HepG2 (cell line): ENCODE measurements around the gene M1AP. TPM values are rescaled to one million over a fixed set of nuclear protein-coding genes. Genes with fewer than 3 reads are reported as not detected.

ENCODE experiments used
- ATAC-seq: fragments of 200-7000 bp; cut with Tn5 transposase; 3 replicates; pipeline ENCODE4 v1.9.1; 2020; ENCODE audit warnings: mild to moderate bottlenecking, moderate library complexity
- BruUV-seq: library from RNA; stranded (reverse); fragments of 400-500 nt; replicated peaks from 2 replicates; lab custom pipeline; 2021; lab: Mats Ljungman, UMichigan
- CTCF ChIA-PET: fragments of 300-600 bp; formaldehyde crosslinking; extraction: SDS; loops from one replicate; lab custom pipeline; 2021; ENCODE audit warnings: low total read pairs, inconsistent platforms, low intra/inter-chr PET ratio; lab: Yijun Ruan, JAX
- POLR2A ChIA-PET: fragments of 350-600 bp; sonication (Branson Sonifier 250); formaldehyde crosslinking; loops from one replicate; lab custom pipeline; 2020; ENCODE audit warnings: antibody characterized with exemption, inconsistent platforms; lab: Yijun Ruan, JAX
- DNase-seq: peaks from one replicate; pipeline ENCODE4 v3.0.0-alpha.2; 2015; ENCODE audit warnings: low spot score
- FAIRE-seq: peaks from 3 replicates; lab custom pipeline; 2011; peaks lifted over from hg19 to GRCh38; lab: Jason Lieb, UNC
- H2AFZ ChIP-seq: one replicate; pipeline ENCODE4 v1.6.1; 2011; ENCODE audit warnings: low read length, inconsistent platforms
- H3K27ac ChIP-seq: fragments of 300-600 bp; 3 replicates; pipeline ENCODE4 v1.8.0; 2011; ENCODE audit warnings: mixed run types, mild to moderate bottlenecking, mixed read lengths, low read length, inconsistent platforms; ENCODE audit not compliant: insufficient read depth; ENCODE audit errors: extremely low read length
- H3K27me3 ChIP-seq, 2 experiments: fragments of 200-600 bp in 1 of 2; 2 replicates in 1 of 2; 3 replicates in 1 of 2; pipeline versions ENCODE4 v1.6.0 to v1.8.0; 2011; ENCODE audit warnings: low read length in 2 of 2, mild to moderate bottlenecking in 2 of 2, moderate library complexity in 2 of 2, inconsistent platforms in 1 of 2; ENCODE audit not compliant: insufficient read depth in 2 of 2, control insufficient read depth in 1 of 2
- H3K36me3 ChIP-seq, 2 experiments: fragments of 200-600 bp in 1 of 2; replicated peaks in 1 of 2; 2 replicates in 1 of 2; 3 replicates in 1 of 2; pipeline versions ENCODE4 v1.5.1 to v1.8.0; 2011; ENCODE audit warnings: low read length in 2 of 2, inconsistent platforms in 1 of 2; ENCODE audit not compliant: insufficient read depth in 2 of 2, control insufficient read depth in 1 of 2
- H3K4me1 ChIP-seq: 2 replicates; pipeline ENCODE4 v1.5.1; 2012; ENCODE audit warnings: low read length, inconsistent platforms; ENCODE audit not compliant: insufficient read depth
- H3K4me2 ChIP-seq: 2 replicates; pipeline ENCODE4 v1.6.0; 2011; ENCODE audit warnings: low read depth, low read length, inconsistent platforms
- H3K4me3 ChIP-seq, 3 experiments: fragments of 200-600 bp in 1 of 3; sonication (generic), shearing (Covaris generic) in 1 of 3; replicated peaks in 1 of 3; 2 replicates each; pipeline ENCODE4 v1.5.1; 2011 to 2016; ENCODE audit warnings: low read length in 3 of 3, inconsistent platforms in 2 of 3, low read depth in 2 of 3, mild to moderate bottlenecking in 2 of 3, control low read depth in 1 of 3, mixed read lengths in 1 of 3; ENCODE audit not compliant: insufficient read depth in 1 of 3
- H3K79me2 ChIP-seq: one replicate; pipeline ENCODE4 v1.6.1; 2011; ENCODE audit warnings: low read length, inconsistent platforms; ENCODE audit not compliant: insufficient read depth
- H3K9ac ChIP-seq: 2 replicates; pipeline ENCODE4 v1.6.0; 2011; ENCODE audit warnings: mild to moderate bottlenecking, low read depth, low read length, inconsistent platforms; ENCODE audit not compliant: insufficient read depth
- H3K9me3 ChIP-seq: 2 replicates; pipeline ENCODE4 v1.5.1; 2012; ENCODE audit warnings: mild to moderate bottlenecking, low read length
- H4K20me1 ChIP-seq: 2 replicates; pipeline ENCODE4 v1.6.0; 2011; ENCODE audit warnings: inconsistent platforms, mild to moderate bottlenecking, low read length, moderate library complexity; ENCODE audit not compliant: insufficient read depth
- KDM3A ChIP-seq: IDR thresholded peaks from 2 replicates; pipeline ENCODE4 v1.6.1; 2018; ENCODE audit warnings: low read depth, missing compliant biosample characterization
- NAIF1 ChIP-seq: sonication (generic); formaldehyde crosslinking; IDR thresholded peaks from 2 replicates; pipeline ENCODE4 v1.5.0; 2020; ENCODE audit warnings: mild to moderate bottlenecking, missing genetic modification reagents, borderline replicate concordance
- ZNF230 ChIP-seq: sonication (generic); formaldehyde crosslinking; IDR thresholded peaks from 2 replicates; pipeline ENCODE4 v1.4.0; 2020; ENCODE audit warnings: mild to moderate bottlenecking, missing genetic modification reagents
- ZZZ3 ChIP-seq: sonication (generic); formaldehyde crosslinking; IDR thresholded peaks from 2 replicates; pipeline ENCODE4 v1.4.0; 2020; ENCODE audit warnings: missing genetic modification reagents, mild to moderate bottlenecking, borderline replicate concordance
- WGBS: methylation state at CpG from one replicate; pipeline ENCODE4 v1.1.6; 2017; ENCODE audit warnings: low lambda C conversion rate; 5-methylcytosine and 5-hydroxymethylcytosine counted together
- in situ Hi-C: cut with HindIII; loops from 2 replicates; pipeline ENCODE4 v1.10.0; 2017; ENCODE audit warnings: low pct_unique_long_range_greater_than_20kb; ENCODE audit not compliant: extremely low pct_ligation_motif_present
- intact Hi-C: fragments of 100-400 bp; cut with micrococcal nuclease; formaldehyde crosslinking; loops from one replicate; pipeline ENCODE4 v1.10.0; 2022; ENCODE audit not compliant: unreplicated experiment
- polyA plus RNA-seq, 8 experiments: library from polyadenylated mRNA; depleted of rRNA in 3 of 8; stranded (reverse) in 7 of 8; unstranded in 1 of 8; fragments of >200 nt; fragmentation: Illumina TruSeq in 4 of 8; extraction: Trizol in 4 of 8; gene quantifications; 2 replicates each; pipeline versions ENCODE4 v1.2.1 to v1.2.3, GENCODE V29; 2011 to 2016; ENCODE audit warnings: low read depth in 4 of 8, missing spikeins in 1 of 8, mixed read lengths in 1 of 8; ENCODE audit not compliant: insufficient read depth in 1 of 8
- total RNA-seq, 5 experiments: library from RNA; depleted of rRNA; stranded (reverse); fragments of >200 nt; fragmentation: Illumina TruSeq; extraction: Trizol; gene quantifications; 2 replicates each; pipeline ENCODE4 v1.2.3, GENCODE V29; 2016; ENCODE audit warnings: low read depth in 1 of 5
- TF ChIP-seq, protein P1 (sequence below): sonication (generic); formaldehyde crosslinking; IDR thresholded peaks from 2 replicates; pipeline ENCODE4 v1.4.0; 2020; ENCODE audit warnings: mild to moderate bottlenecking, missing genetic modification reagents
- TF ChIP-seq, protein P2 (sequence below), 2 experiments: IDR thresholded peaks; 2 replicates each; pipeline ENCODE4 v1.6.1; 2011 to 2012; ENCODE audit warnings: low read length in 2 of 2, borderline replicate concordance in 1 of 2, low read depth in 1 of 2, mild to moderate bottlenecking in 1 of 2, moderate library complexity in 1 of 2
- TF ChIP-seq, protein P3 (sequence below): sonication (generic); formaldehyde crosslinking; IDR thresholded peaks from 2 replicates; pipeline ENCODE4 v1.5.1; 2020; ENCODE audit warnings: mild to moderate bottlenecking, missing genetic modification reagents, moderate library complexity
- TF ChIP-seq, protein P4 (sequence below): sonication (generic); formaldehyde crosslinking; IDR thresholded peaks from 2 replicates; pipeline ENCODE4 v1.8.0; 2023; ENCODE audit warnings: mild to moderate bottlenecking, missing genetic modification reagents
- TF ChIP-seq, protein P5 (sequence below): sonication (generic); formaldehyde crosslinking; IDR thresholded peaks from 2 replicates; pipeline ENCODE4 v1.5.0; 2020; ENCODE audit warnings: mild to moderate bottlenecking, missing genetic modification reagents

M1AP gene
- total and polyA plus RNA-seq, 2 of the 13 experiments (the other 11 are each of a cell fraction or from before 2014, with no cell fraction given), result not detected

DNA sequence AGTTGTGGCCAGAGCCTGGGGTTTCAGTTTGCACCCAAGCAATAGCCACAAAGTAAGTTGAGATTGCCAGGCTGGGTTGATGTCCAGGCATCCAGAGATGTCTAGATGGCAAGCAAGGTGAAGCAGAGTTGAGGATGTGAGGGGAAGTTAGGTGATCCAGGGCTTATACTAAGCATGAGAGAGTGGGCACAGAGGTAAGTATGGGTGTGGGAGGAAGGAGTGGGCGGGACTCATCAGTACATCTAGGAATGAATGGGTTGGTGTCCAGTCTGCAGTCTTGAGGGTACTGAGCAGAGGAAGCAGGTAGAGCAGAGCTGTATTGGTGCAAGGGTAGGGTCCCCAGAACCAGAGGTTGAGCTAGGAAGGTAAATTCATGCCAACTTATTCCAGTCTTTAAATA is 7.4 kb upstream of the M1AP start (continued):
- TF ChIP-seq, protein P1, sequence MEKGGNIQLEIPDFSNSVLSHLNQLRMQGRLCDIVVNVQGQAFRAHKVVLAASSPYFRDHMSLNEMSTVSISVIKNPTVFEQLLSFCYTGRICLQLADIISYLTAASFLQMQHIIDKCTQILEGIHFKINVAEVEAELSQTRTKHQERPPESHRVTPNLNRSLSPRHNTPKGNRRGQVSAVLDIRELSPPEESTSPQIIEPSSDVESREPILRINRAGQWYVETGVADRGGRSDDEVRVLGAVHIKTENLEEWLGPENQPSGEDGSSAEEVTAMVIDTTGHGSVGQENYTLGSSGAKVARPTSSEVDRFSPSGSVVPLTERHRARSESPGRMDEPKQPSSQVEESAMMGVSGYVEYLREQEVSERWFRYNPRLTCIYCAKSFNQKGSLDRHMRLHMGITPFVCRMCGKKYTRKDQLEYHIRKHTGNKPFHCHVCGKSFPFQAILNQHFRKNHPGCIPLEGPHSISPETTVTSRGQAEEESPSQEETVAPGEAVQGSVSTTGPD (CRISPR knock-in tag), result no peak
- no peak for TF ChIP-seq ZZZ3 (CRISPR knock-in tag)

DNA sequence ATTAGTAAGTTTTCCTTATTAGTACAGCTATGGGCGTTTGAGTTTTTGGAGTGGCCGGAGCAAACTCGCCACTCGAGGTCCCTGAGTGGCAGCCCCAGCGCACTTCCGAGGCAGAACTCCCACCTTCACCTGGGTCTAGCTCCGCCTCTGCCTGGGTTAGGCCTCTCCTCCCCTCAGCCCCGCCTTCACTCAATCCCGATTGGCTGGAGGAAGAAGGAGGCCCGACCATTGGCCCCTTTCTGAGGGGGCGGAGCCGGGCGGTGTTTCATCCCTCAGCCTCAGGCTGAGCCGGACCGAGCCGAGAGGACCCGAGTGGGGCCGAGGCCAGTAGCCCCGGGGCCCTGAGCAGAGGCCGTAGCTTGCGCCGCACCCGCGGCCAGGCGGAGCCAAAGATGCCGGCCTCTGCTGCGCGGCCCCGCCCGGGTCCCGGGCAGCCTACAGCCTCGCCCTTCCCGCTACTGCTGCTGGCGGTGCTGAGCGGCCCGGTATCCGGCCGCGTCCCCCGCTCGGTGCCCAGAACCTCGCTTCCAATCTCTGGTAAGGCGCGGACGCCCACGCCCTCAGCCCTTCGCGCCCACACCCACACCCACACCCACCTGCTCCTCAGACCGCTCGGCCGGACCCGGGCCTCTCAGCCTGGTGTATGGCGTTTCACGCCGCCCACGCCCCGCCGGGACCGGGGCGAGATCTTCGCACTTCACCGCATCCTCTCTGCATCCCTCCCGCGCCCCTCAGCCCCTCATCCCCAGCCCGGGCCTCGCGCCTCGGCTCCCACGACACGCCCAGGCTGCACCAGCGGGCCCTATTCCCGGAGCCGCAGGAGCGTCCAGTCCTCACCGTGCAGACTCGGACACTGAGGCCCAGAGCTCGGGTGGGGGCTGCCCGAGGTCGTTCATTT is 6.1 kb upstream of the M1AP start, which contains the start of gene SEMA4F:
TSS of gene SEMA4F (plus strand) at position 263 of the 898 bp plus-strand sequence. CDS start at position 393, 130 bp downstream.
- WGBS, result 44% methylated on average over 56 of the region's 79 CpGs
- H2AFZ ChIP-seq, result peak within 1 kb of the TSS; percentile 73
- peaks cover 19% of the 10 kb centered on the region for H3K4me1 ChIP-seq
- no peaks in the 10 kb centered on the region for H3K9me3 ChIP-seq
- POLR2A ChIA-PET, result interaction anchor here (0.7 to 1.2 kb wide), 6 partner anchors 29 to 225 kb away, joined by 3 to 4 read pairs (median 3); partner anchors contain the start of genes AUP1 and HTRA2
- H3K4me3 ChIP-seq, result peak within 1 kb of the TSS; percentile 65 to 89 (median 78)
- peak within 1 kb of the TSS; percentile 100 for H3K4me2 ChIP-seq
- no TSS peak for BruUV-seq
- no peaks in the 10 kb centered on the region for H4K20me1 ChIP-seq
- H3K27me3 ChIP-seq, result peaks cover 0 to 5% of the 10 kb centered on the region in 2 experiments; a peak in 1 of 5 replicates
- H3K9ac ChIP-seq, result peak within 1 kb of the TSS; percentile 72
- ATAC-seq (peak; percentile 99), FAIRE-seq (peak; percentile 82), DNase-seq (peak; percentile 97)
- CTCF ChIA-PET, result no interaction called here
- H3K36me3 ChIP-seq, result no peaks in the 10 kb centered on the region; a peak in 1 of 5 replicates
- intact Hi-C loops, result no loop called here
- H3K79me2 ChIP-seq, result no peaks in the 10 kb centered on the region
- in situ Hi-C loops, result no loop called here
- no peak within 1 kb of the TSS for H3K27ac ChIP-seq
- TF ChIP-seq, protein P2, sequence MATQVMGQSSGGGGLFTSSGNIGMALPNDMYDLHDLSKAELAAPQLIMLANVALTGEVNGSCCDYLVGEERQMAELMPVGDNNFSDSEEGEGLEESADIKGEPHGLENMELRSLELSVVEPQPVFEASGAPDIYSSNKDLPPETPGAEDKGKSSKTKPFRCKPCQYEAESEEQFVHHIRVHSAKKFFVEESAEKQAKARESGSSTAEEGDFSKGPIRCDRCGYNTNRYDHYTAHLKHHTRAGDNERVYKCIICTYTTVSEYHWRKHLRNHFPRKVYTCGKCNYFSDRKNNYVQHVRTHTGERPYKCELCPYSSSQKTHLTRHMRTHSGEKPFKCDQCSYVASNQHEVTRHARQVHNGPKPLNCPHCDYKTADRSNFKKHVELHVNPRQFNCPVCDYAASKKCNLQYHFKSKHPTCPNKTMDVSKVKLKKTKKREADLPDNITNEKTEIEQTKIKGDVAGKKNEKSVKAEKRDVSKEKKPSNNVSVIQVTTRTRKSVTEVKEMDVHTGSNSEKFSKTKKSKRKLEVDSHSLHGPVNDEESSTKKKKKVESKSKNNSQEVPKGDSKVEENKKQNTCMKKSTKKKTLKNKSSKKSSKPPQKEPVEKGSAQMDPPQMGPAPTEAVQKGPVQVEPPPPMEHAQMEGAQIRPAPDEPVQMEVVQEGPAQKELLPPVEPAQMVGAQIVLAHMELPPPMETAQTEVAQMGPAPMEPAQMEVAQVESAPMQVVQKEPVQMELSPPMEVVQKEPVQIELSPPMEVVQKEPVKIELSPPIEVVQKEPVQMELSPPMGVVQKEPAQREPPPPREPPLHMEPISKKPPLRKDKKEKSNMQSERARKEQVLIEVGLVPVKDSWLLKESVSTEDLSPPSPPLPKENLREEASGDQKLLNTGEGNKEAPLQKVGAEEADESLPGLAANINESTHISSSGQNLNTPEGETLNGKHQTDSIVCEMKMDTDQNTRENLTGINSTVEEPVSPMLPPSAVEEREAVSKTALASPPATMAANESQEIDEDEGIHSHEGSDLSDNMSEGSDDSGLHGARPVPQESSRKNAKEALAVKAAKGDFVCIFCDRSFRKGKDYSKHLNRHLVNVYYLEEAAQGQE (IDR thresholded peaks at IDR 0.05; ENCODE audit: borderline replicate concordance in 1 of 2, low read depth in 1 of 2, low read length in 2 of 2), result 0 out of 4 replicates have a peak, but pooled peaks of 1 of the 2 experiments have one; percentile 34
- TF ChIP-seq KDM3A, result peak; percentile 58
- TF ChIP-seq, protein P3, sequence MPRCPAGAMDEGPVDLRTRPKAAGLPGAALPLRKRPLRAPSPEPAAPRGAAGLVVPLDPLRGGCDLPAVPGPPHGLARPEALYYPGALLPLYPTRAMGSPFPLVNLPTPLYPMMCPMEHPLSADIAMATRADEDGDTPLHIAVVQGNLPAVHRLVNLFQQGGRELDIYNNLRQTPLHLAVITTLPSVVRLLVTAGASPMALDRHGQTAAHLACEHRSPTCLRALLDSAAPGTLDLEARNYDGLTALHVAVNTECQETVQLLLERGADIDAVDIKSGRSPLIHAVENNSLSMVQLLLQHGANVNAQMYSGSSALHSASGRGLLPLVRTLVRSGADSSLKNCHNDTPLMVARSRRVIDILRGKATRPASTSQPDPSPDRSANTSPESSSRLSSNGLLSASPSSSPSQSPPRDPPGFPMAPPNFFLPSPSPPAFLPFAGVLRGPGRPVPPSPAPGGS (CRISPR knock-in tag), result no peak
- TF ChIP-seq, protein P4, sequence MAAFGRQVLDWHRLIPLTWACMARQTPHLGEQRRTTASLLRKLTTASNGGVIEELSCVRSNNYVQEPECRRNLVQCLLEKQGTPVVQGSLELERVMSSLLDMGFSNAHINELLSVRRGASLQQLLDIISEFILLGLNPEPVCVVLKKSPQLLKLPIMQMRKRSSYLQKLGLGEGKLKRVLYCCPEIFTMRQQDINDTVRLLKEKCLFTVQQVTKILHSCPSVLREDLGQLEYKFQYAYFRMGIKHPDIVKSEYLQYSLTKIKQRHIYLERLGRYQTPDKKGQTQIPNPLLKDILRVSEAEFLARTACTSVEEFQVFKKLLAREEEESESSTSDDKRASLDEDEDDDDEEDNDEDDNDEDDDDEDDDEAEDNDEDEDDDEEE (CRISPR knock-in tag), result peak; percentile 86; the same call in 1 of the 2 replicates
- TF ChIP-seq NAIF1 (CRISPR knock-in tag), result peak; percentile 21; the same call in 1 of the 2 replicates
- TF ChIP-seq ZNF230 (CRISPR knock-in tag), result peak; percentile 32; the same call in 1 of the 2 replicates
- TF ChIP-seq, protein P5, sequence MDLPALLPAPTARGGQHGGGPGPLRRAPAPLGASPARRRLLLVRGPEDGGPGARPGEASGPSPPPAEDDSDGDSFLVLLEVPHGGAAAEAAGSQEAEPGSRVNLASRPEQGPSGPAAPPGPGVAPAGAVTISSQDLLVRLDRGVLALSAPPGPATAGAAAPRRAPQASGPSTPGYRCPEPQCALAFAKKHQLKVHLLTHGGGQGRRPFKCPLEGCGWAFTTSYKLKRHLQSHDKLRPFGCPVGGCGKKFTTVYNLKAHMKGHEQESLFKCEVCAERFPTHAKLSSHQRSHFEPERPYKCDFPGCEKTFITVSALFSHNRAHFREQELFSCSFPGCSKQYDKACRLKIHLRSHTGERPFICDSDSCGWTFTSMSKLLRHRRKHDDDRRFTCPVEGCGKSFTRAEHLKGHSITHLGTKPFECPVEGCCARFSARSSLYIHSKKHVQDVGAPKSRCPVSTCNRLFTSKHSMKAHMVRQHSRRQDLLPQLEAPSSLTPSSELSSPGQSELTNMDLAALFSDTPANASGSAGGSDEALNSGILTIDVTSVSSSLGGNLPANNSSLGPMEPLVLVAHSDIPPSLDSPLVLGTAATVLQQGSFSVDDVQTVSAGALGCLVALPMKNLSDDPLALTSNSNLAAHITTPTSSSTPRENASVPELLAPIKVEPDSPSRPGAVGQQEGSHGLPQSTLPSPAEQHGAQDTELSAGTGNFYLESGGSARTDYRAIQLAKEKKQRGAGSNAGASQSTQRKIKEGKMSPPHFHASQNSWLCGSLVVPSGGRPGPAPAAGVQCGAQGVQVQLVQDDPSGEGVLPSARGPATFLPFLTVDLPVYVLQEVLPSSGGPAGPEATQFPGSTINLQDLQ (CRISPR knock-in tag), result no peak
